Body of pancreas (tissue), 4 donors: Measurements from ENCODE around the gene CUL5.

Experiments used
- CTCF ChIP-seq, 7 experiments: fragments of 450-650 bp in 4 of 7; fragments of 200-600 bp in 3 of 7; sonication (generic) in 3 of 7; IDR thresholded peaks; one replicate each; pipeline ENCODE4 v1.5.1; 2016 to 2019; ENCODE audit warnings: antibody characterized with exemption in 7 of 7
- POLR2A ChIP-seq, 3 donors: fragments of 450-650 bp; IDR thresholded peaks; one replicate each; pipeline ENCODE4 v1.6.1; 2016; ENCODE audit warnings: antibody characterized with exemption in 3 of 3, mild to moderate bottlenecking in 2 of 3

- no peak for TF ChIP-seq CTCF (IDR thresholded peaks at IDR 0.05)
- TF ChIP-seq POLR2A (IDR thresholded peaks at IDR 0.05) = no peak
Observed at GRCh38 chr11:107969219-107969618, 39.5 kb upstream of the CUL5 start.
